SK-N-SH (cell line): Measurements from ENCODE around the gene MC1R. TPM values are rescaled to one million over a fixed set of nuclear protein-coding genes. Genes with fewer than 3 reads are reported as not detected.

ENCODE experiments used
- CTCF ChIA-PET: fragments of 300-600, 350-600 bp; formaldehyde crosslinking; extraction: SDS; loops from one replicate; lab custom pipeline; 2021; lab: Yijun Ruan, JAX
- POLR2A ChIA-PET: fragments of 350-600 bp; sonication (Branson Sonifier 250); formaldehyde crosslinking; extraction: SDS; loops from one replicate; lab custom pipeline; 2020; ENCODE audit warnings: antibody characterized with exemption, inconsistent platforms; lab: Yijun Ruan, JAX
- DNase-seq: peaks from one replicate; pipeline ENCODE4 v3.0.0; 2012
- H2AFZ ChIP-seq: fragments of 200-600 bp; sonication (generic); 2 replicates; pipeline ENCODE4 v1.8.1; 2016; ENCODE audit warnings: antibody characterized with exemption, mild to moderate bottlenecking, low read depth
- H3F3A ChIP-seq: fragments of 200-600 bp; sonication (generic); replicated peaks from 2 replicates; pipeline ENCODE3; 2016; ENCODE audit warnings: antibody characterized with exemption, mild to moderate bottlenecking; ENCODE audit not compliant: insufficient read depth
- H3K27ac ChIP-seq, 2 experiments: fragments of 200-500 bp in 1 of 2; fragments of 200-600 bp in 1 of 2; sonication (Bioruptor generic) in 1 of 2; sonication (generic), shearing (Covaris generic) in 1 of 2; 2 replicates each; pipeline versions ENCODE4 v1.5.1 to v1.6.1; 2014 to 2016; ENCODE audit warnings: low read depth in 2 of 2, inconsistent platforms in 1 of 2, low read length in 1 of 2, mild to moderate bottlenecking in 1 of 2, mixed read lengths in 1 of 2
- H3K27me3 ChIP-seq: fragments of 200-600 bp; sonication (generic), shearing (Covaris generic); 2 replicates; pipeline ENCODE4 v1.6.1; 2016; ENCODE audit warnings: mixed run types; ENCODE audit not compliant: insufficient read depth
- H3K36me3 ChIP-seq, 2 experiments: fragments of 200-500 bp in 1 of 2; fragments of 200-600 bp in 1 of 2; sonication (Bioruptor generic) in 1 of 2; sonication (generic) in 1 of 2; replicated peaks in 1 of 2; 2 replicates each; pipeline versions ENCODE3 to v1.5.1; 2014 to 2016; ENCODE audit warnings: low read length in 1 of 2, mild to moderate bottlenecking in 1 of 2; ENCODE audit not compliant: insufficient read depth in 2 of 2, control insufficient read depth in 1 of 2
- H3K4me1 ChIP-seq, 2 experiments: fragments of 200-500 bp in 1 of 2; fragments of 200-600 bp in 1 of 2; sonication (Bioruptor generic) in 1 of 2; sonication (generic), shearing (Covaris generic) in 1 of 2; 2 replicates each; pipeline versions ENCODE4 v1.5.1 to v1.6.1; 2014 to 2016; ENCODE audit warnings: low read depth in 1 of 2, low read length in 1 of 2, mixed run types in 1 of 2; ENCODE audit not compliant: insufficient read depth in 2 of 2, control insufficient read depth in 1 of 2
- H3K4me2 ChIP-seq: fragments of 200-600 bp; sonication (generic), shearing (Covaris generic); 2 replicates; pipeline ENCODE4 v1.6.1; 2017; ENCODE audit warnings: mixed run types
- H3K4me3 ChIP-seq, 2 experiments: fragments of 200-500 bp in 1 of 2; fragments of 200-600 bp in 1 of 2; sonication (Bioruptor generic) in 1 of 2; sonication (generic), shearing (Covaris generic) in 1 of 2; 2 replicates each; pipeline versions ENCODE4 v1.5.1 to v1.8.1; 2014 to 2016; ENCODE audit warnings: low read depth in 2 of 2, inconsistent platforms in 1 of 2, low read length in 1 of 2, mild to moderate bottlenecking in 1 of 2, mixed read lengths in 1 of 2, moderate library complexity in 1 of 2
- H3K79me2 ChIP-seq: fragments of 200-600 bp; sonication (generic); 2 replicates; pipeline ENCODE4 v1.8.1; 2017; ENCODE audit warnings: mild to moderate bottlenecking; ENCODE audit not compliant: insufficient read depth
- H3K9ac ChIP-seq: fragments of 200-600 bp; sonication (generic); 2 replicates; pipeline ENCODE4 v1.6.1; 2017; ENCODE audit warnings: mixed run types
- H3K9me2 ChIP-seq: fragments of 200-600 bp; sonication (generic); 2 replicates; pipeline ENCODE4 v1.6.1; 2017; ENCODE audit warnings: mixed run types
- H3K9me3 ChIP-seq: fragments of 200-600 bp; sonication (generic); 2 replicates; pipeline ENCODE4 v1.6.1; 2017; ENCODE audit warnings: mixed run types, mild to moderate bottlenecking, moderate library complexity
- H4K20me1 ChIP-seq: fragments of 200-600 bp; sonication (generic); 2 replicates; pipeline ENCODE4 v1.6.1; 2017; ENCODE audit warnings: mild to moderate bottlenecking, mixed run types; ENCODE audit not compliant: insufficient read depth
- ELF1 ChIP-seq: IDR thresholded peaks from 2 replicates; pipeline ENCODE4 v1.4.0; 2012
- FOSL2 ChIP-seq: IDR thresholded peaks from 2 replicates; pipeline ENCODE4 v1.4.0; 2012; ENCODE audit warnings: low read depth, mild to moderate bottlenecking, moderate library complexity, borderline replicate concordance
- FOXM1 ChIP-seq: IDR thresholded peaks from 2 replicates; pipeline ENCODE4 v1.4.0; 2012; ENCODE audit warnings: low read depth, mild to moderate bottlenecking
- IRF3 ChIP-seq: fragments of 150-350 bp; IDR thresholded peaks from 2 replicates; pipeline ENCODE4 v1.6.1; 2016; ENCODE audit warnings: mild to moderate bottlenecking, low read depth, low read length
- MEF2A ChIP-seq: IDR thresholded peaks from 2 replicates; pipeline ENCODE4 v1.4.0; 2012; ENCODE audit warnings: low read depth, borderline replicate concordance
- MXI1 ChIP-seq: IDR thresholded peaks from 2 replicates; pipeline ENCODE4 v1.6.1; 2012; ENCODE audit warnings: mild to moderate bottlenecking, low read depth, low read length, improper control_type of control experiment
- RFX5 ChIP-seq: IDR thresholded peaks from 2 replicates; pipeline ENCODE4 v1.6.1; 2012; ENCODE audit warnings: mild to moderate bottlenecking, improper control_type of control experiment, low read length
- USF1 ChIP-seq: IDR thresholded peaks from 2 replicates; pipeline ENCODE4 v1.4.0; 2012; ENCODE audit warnings: low read depth, borderline replicate concordance
- YY1 ChIP-seq: IDR thresholded peaks from 2 replicates; pipeline ENCODE4 v1.4.0; 2012; ENCODE audit warnings: low read depth, mild to moderate bottlenecking
- WGBS: methylation state at CpG from one replicate; pipeline ENCODE4 v1.1.6; 2017; ENCODE audit warnings: low lambda C conversion rate; 5-methylcytosine and 5-hydroxymethylcytosine counted together
- polyA plus RNA-seq, 3 experiments: library from polyadenylated mRNA; depleted of rRNA; stranded (reverse); fragments of >200 nt; gene quantifications; 2 replicates each; pipeline ENCODE4 v1.2.3, GENCODE V29; 2012

Gene MC1R
- polyA plus RNA-seq, 1 of the 3 experiments (the other 2 are of a cell fraction): 11.1 TPM

GRCh38 chr16:89902980-89903379 lies 15.7 kb upstream of the MC1R start:
- Histone ChIP-seq H3K36me3 (peaks cover 15 to 63% of the 10 kb centered on the region in 2 experiments), H4K20me1 (no peaks in the 10 kb centered on the region), H3K4me3 (no peak overlapping the region), H3K9ac (no peak overlapping the region), H3K79me2 (no peaks in the 10 kb centered on the region), H3K9me2 (no peaks in the 10 kb centered on the region), H3K27ac (no peak overlapping the region), H2AFZ (no peak overlapping the region), H3F3A (peaks cover 3% of the 10 kb centered on the region), H3K4me1 (no peaks in the 10 kb centered on the region), H3K27me3 (no peaks in the 10 kb centered on the region), H3K4me2 (no peak overlapping the region), H3K9me3 (no peaks in the 10 kb centered on the region)
- 100% methylated on average over 4 of the region's 11 CpGs for WGBS
- no peak for DNase-seq
- no peak for TF ChIP-seq IRF3
- TF ChIP-seq USF1: no peak
- no peak for TF ChIP-seq RFX5
- no peak for TF ChIP-seq MXI1
- ChIA-PET POLR2A (no interaction called here), CTCF (no interaction called here)

- Histone ChIP-seq H3F3A (peaks cover 5% of the 10 kb centered on the region), H3K4me3 (no peak overlapping the region), H3K4me2 (no peak overlapping the region), H3K27ac (no peak overlapping the region), H3K36me3 (peaks cover 14 to 56% of the 10 kb centered on the region in 2 experiments), H4K20me1 (no peaks in the 10 kb centered on the region), H3K27me3 (no peaks in the 10 kb centered on the region), H3K79me2 (no peaks in the 10 kb centered on the region), H3K4me1 (no peaks in the 10 kb centered on the region), H3K9me3 (no peaks in the 10 kb centered on the region), H3K9ac (no peak overlapping the region), H2AFZ (no peak overlapping the region), H3K9me2 (no peaks in the 10 kb centered on the region)
- WGBS: 96% methylated on average over 5 of the region's 19 CpGs
- CTCF ChIA-PET: interaction anchor here (0.9 kb wide), 1 partner anchor 9 kb away, joined by 3 read pairs; no protein-coding TSS in a partner anchor
- POLR2A ChIA-PET: no interaction called here
- TF ChIP-seq ELF1 (no peak), YY1 (no peak)
- no peak for DNase-seq
Measured at GRCh38 chr16:89903908-89904515, 14.7 kb upstream of the MC1R start.

- no peak overlapping the region for H3K4me3 ChIP-seq
- no peak overlapping the region for H3K27ac ChIP-seq
- H2AFZ ChIP-seq: no peak overlapping the region
- H3K9me2 ChIP-seq: no peaks in the 10 kb centered on the region
- no peaks in the 10 kb centered on the region for H3K79me2 ChIP-seq
- TF ChIP-seq FOSL2 (no peak), MEF2A (no peak), FOXM1 (no peak)
- DNase-seq: no peak
- no peak overlapping the region for H3K4me2 ChIP-seq
- no peaks in the 10 kb centered on the region for H3K27me3 ChIP-seq
- no peaks in the 10 kb centered on the region for H4K20me1 ChIP-seq
- peaks cover 8% of the 10 kb centered on the region for H3F3A ChIP-seq
- H3K36me3 ChIP-seq: peaks cover 14 to 53% of the 10 kb centered on the region in 2 experiments
- POLR2A ChIA-PET: no interaction called here
- H3K9me3 ChIP-seq: no peaks in the 10 kb centered on the region
- no peaks in the 10 kb centered on the region; a peak in 1 of 4 replicates for H3K4me1 ChIP-seq
- H3K9ac ChIP-seq: no peak overlapping the region
- WGBS: 97% methylated on average over 8 of the region's 31 CpGs
- CTCF ChIA-PET: interaction anchor here (0.9 kb wide), 1 partner anchor 10 kb away, joined by 3 read pairs; no protein-coding TSS in a partner anchor
Measured at GRCh38 chr16:89904606-89905510, 13.8 kb upstream of the MC1R start.
